Epithelial cell of esophagus (primary cell): ENCODE data around the gene MVB12B.

Source experiments
- DNase-seq: peaks from one replicate; pipeline ENCODE4 v3.0.0; 2010; ENCODE audit warnings: low read depth
- H3K4me3 ChIP-seq: 2 replicates; pipeline ENCODE4 v1.5.1; 2011; ENCODE audit warnings: mild to moderate bottlenecking, low read length, control low read depth
- TF ChIP-seq, protein P1 (sequence below): IDR thresholded peaks from 2 replicates; pipeline ENCODE4 v1.5.1; 2011; ENCODE audit warnings: low read depth, mild to moderate bottlenecking, low read length, control low read depth, inconsistent platforms; ENCODE audit not compliant: insufficient read depth; ENCODE audit errors: missing control alignments

The MVB12B gene

DNA sequence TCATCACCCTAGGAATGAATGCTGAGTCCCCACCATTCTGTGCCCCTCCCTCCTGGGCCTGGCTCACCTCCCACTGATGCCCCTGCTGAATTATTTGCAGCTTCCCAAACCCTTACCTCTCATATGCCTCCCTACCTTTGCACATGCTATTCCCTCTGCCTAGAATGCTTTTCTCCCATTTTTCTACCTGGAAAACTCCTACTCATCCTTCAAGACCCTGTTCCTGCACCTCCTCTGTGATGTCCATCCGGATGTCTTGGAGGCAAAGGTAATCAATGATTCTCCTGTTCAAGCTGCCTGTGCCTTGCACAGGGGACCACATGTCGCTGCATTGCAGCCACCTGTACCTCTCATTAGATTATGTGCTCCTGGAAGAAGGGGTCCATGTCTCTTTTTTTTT is 182.3 kb downstream of the MVB12B start:
- no peak overlapping the region for H3K4me3 ChIP-seq
- TF ChIP-seq, protein P1, sequence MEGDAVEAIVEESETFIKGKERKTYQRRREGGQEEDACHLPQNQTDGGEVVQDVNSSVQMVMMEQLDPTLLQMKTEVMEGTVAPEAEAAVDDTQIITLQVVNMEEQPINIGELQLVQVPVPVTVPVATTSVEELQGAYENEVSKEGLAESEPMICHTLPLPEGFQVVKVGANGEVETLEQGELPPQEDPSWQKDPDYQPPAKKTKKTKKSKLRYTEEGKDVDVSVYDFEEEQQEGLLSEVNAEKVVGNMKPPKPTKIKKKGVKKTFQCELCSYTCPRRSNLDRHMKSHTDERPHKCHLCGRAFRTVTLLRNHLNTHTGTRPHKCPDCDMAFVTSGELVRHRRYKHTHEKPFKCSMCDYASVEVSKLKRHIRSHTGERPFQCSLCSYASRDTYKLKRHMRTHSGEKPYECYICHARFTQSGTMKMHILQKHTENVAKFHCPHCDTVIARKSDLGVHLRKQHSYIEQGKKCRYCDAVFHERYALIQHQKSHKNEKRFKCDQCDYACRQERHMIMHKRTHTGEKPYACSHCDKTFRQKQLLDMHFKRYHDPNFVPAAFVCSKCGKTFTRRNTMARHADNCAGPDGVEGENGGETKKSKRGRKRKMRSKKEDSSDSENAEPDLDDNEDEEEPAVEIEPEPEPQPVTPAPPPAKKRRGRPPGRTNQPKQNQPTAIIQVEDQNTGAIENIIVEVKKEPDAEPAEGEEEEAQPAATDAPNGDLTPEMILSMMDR, result no peak
- no peak for DNase-seq

GRCh38 chr9:126509718-126510117 is 183.1 kb downstream of the MVB12B start:
- TF ChIP-seq, protein P1, result no peak
- no peak overlapping the region for H3K4me3 ChIP-seq
- DNase-seq, result no peak

DNA sequence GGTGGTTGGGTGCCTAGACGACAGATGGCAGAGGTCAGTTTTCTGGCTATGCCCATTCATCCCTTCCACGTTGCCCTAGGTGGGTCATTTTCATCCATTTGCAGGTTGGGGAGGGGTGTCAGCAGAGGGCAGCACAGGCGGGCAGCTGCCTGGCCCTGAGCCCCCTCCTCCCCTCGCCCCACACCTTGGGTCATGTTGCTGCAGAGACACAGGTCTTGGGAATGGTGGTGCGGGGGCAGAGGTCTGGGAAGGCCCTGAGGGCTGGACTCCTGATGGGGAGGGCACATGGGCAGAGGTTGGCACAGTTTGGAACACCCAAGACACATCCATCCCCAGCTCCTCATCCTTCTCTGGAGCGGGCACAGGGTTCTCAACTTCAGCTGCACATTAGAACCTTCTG is 183.9 kb downstream of the MVB12B start:
- DNase-seq, result no peak
- TF ChIP-seq, protein P1, result no peak
- H3K4me3 ChIP-seq, result no peak overlapping the region

DNA sequence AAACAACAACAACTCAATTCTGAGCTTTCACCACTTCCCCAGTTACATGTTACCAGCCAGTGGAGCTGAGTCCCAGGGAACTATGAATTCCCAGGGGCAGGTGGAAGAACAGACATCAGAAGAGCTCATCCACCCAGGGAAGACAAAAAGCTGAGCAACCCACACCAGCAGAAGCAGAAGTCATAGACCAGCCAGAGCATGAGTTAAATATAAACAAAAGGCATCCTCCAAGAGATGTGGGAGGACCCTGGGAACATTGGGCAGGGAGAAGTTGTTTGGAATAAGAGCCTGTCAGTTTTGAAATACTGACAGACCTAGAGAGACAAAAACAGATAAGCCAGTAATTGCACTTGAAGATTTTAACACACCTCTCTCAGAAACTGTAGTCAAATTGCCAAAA is 184.8 kb downstream of the MVB12B start:
- TF ChIP-seq, protein P1, result no peak
- DNase-seq, result no peak
- H3K4me3 ChIP-seq, result no peak overlapping the region

DNA sequence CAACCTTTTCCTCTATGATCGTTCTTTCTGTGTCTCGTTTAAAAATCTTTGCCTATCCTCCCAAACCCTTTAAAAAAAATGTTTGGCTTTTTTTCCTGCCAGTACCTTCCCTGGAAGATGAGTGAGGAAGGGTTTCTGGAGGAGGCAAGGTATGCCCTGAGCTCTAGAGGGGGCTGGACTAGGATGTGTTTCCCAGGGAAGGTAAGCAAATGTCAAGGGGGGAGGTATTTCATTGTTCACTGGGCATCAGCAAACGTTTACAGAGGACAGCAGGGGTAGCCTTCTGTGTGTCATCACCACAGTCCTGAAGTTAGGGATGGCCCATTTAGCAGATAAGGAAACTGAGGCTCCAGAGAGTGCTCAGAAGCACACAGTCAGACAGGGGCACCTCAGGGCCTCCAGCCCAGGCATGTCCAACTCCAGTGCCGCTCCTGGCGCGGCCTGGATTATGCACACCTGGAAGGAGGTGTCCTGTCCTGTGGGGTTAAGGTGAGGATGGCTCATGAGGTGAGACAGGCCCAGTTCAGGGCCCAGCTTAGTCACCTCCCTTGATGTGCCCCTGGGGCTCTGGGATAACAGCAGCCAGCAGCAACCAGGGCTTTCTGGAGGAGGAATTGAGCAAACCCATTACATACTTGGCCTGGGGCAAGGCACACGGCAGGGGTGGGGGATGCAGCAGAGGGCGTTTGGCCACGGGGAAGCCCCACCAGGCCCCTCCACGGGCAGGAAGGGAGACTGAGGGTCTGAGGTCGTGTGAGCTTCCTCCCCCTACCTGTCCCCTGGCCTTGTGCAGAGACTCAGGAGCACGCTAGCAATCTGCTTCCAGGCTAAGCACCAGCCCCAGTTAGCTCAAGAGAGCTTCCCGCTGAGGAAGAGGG is 186.8 kb downstream of the MVB12B start:
- H3K4me3 ChIP-seq, result no peak overlapping the region
- DNase-seq, result peak; percentile 76
- TF ChIP-seq, protein P1, result no peak

DNA sequence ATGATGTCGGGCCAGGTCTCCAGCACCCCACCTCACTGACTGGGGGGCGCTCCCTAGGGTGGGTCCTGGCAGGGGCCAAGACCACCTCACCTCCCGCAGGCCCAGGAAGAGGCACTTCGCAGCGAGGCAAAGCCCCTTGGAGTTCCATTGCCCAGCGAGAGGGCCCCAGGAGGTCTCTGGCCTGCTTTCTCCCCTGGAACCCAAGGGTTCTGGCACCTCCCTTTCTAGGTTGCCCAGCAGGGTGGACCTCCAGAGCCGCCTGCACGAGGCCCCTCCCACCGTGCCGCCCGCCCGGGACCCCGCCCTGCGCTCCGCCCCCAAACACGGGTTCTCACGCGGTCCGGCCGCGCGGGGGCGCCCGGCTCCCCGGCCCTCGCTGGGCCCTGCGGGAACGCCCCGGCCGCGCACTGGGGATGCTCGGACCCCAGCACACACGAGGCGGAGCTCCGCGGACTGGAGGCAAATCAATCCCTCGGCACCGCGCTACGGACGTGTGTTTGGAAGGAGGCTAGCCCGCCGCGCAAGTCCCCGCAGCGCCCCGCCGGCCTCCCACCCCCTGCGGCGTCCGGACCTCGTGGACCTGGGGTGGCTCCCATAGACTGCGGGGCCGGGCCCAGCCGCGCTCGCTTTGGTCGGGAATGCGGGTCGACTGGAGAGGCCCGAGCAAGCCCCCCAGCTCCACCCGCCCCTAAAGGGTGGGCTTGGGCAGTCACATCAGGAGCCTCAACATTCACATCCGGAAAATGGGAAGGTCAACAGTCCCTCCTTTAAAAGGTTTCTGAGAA is 187.6 kb downstream of the MVB12B start:
- TF ChIP-seq, protein P1, result no peak
- DNase-seq, result peak; percentile 46
- no peak overlapping the region for H3K4me3 ChIP-seq
